NCI-H526 treated with DMSO at 0.1 percent for 48 hours (cell line): ENCODE measurements around the gene STARD3.

Source experiments
- DNase-seq: peaks from one replicate; lab custom pipeline; 2025; lab: John Stamatoyannopoulos, UW

STARD3 gene

GRCh38 chr17:39672522-39673334 lies 35.8 kb downstream of the STARD3 start:
- no peak for DNase-seq

- DNase-seq = no peak
Measured at GRCh38 chr17:39673335-39674081, 36.6 kb downstream of the STARD3 start.

- DNase-seq = no peak
Measured at GRCh38 chr17:39674179-39674578, 37.2 kb downstream of the STARD3 start.

- no peak for DNase-seq
Measured at GRCh38 chr17:39674702-39675389, 37.9 kb downstream of the STARD3 start.

GRCh38 chr17:39675390-39676082 lies 38.6 kb downstream of the STARD3 start:
- no peak for DNase-seq

GRCh38 chr17:39676198-39676819 lies 39.4 kb downstream of the STARD3 start:
- no peak for DNase-seq

- DNase-seq = no peak
Measured at GRCh38 chr17:39677072-39677471, 40.1 kb downstream of the STARD3 start.

- DNase-seq = no peak
Measured at GRCh38 chr17:39677542-39678339, 40.8 kb downstream of the STARD3 start.

- no peak for DNase-seq
Measured at GRCh38 chr17:39678340-39679116, 41.6 kb downstream of the STARD3 start.

GRCh38 chr17:39679521-39680192 lies 42.7 kb downstream of the STARD3 start:
- DNase-seq = no peak

- DNase-seq = no peak
Measured at GRCh38 chr17:39683295-39683939, 46.5 kb downstream of the STARD3 start.

GRCh38 chr17:39684369-39685192 lies 47.6 kb downstream of the STARD3 start:
- no peak for DNase-seq

GRCh38 chr17:39687101-39687545 lies 50.2 kb downstream of the STARD3 start:
- DNase-seq = no peak

- DNase-seq = peak; percentile 79
Measured at GRCh38 chr17:39687546-39688474, 50.9 kb downstream of the STARD3 start, which contains the start of gene PGAP3. PGAP3 (minus strand) TSS chr17:39688057; CDS start chr17:39688014, 43 bp downstream.

GRCh38 chr17:39688475-39688835 lies 51.5 kb downstream of the STARD3 start:
- DNase-seq = no peak

GRCh38 chr17:39688945-39689344 lies 52.0 kb downstream of the STARD3 start:
- no peak for DNase-seq

- no peak for DNase-seq
Measured at GRCh38 chr17:39694593-39694992, 57.6 kb downstream of the STARD3 start.
